Measurements from ENCODE around the gene PSMA5. TPM values are rescaled to one million over a fixed set of nuclear protein-coding genes. Genes with fewer than 3 reads are reported as not detected.

PSMA5 gene
- total RNA-seq, 4 donors from 2014 or later: 63.5 to 82.5 (median 78.2) TPM

DNA sequence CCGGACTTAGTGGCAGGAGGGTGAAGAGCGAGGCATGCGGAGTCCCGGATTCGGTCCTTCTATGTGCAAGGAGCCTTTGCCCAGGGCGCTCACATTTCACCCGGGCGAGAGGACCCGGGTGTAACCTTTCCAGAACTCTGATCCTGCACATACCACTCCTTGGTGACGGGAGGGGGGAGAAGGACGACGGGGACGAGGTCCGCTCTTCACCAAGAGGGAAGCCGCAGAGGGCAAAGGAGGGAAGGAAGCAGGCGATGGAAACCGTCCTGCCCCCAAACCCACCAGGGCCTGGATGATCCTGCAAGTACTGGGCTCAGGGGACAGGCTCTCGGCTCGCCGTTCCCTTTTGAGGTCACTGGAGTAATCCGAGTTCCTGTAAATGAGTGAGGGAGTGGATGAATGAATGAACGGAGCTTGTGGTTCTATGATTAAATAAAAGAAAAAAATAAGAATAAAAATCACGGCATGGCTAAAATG lies 41.1 kb upstream of the PSMA5 start:
- peak in 1 of 2 donors; percentile 95 for DNase-seq
- Histone ChIP-seq H3K36me3 (no peaks in the 10 kb centered on the region), H3K9me3 (no peaks in the 10 kb centered on the region), H3K4me1 (peaks cover 51 to 54% of the 10 kb centered on the region in 2 donors), H3K4me3 (peak overlapping the region; percentile 66 to 96 (median 78)), H3K27me3 (no peaks in the 10 kb centered on the region), H3K27ac (peak overlapping the region; percentile 93 to 100 (median 97))
- in situ Hi-C loops (cut with MboI; ENCODE audit: low sequenced_read_pairs in 4 of 4) (no loop called here), intact Hi-C loops (cut with DNase I; ENCODE audit: low total_unique reads) (loop anchor here (2.0 kb wide), 1 partner anchor 65 kb away; no protein-coding TSS in a partner anchor)
- ATAC-seq: peak; percentile 66 to 73
- TF ChIP-seq, protein P1, sequence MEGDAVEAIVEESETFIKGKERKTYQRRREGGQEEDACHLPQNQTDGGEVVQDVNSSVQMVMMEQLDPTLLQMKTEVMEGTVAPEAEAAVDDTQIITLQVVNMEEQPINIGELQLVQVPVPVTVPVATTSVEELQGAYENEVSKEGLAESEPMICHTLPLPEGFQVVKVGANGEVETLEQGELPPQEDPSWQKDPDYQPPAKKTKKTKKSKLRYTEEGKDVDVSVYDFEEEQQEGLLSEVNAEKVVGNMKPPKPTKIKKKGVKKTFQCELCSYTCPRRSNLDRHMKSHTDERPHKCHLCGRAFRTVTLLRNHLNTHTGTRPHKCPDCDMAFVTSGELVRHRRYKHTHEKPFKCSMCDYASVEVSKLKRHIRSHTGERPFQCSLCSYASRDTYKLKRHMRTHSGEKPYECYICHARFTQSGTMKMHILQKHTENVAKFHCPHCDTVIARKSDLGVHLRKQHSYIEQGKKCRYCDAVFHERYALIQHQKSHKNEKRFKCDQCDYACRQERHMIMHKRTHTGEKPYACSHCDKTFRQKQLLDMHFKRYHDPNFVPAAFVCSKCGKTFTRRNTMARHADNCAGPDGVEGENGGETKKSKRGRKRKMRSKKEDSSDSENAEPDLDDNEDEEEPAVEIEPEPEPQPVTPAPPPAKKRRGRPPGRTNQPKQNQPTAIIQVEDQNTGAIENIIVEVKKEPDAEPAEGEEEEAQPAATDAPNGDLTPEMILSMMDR (IDR thresholded peaks at IDR 0.05 in 4 of 5, conservative IDR thresholded peaks at IDR 0.05 in 1 of 5): no peak
- TF ChIP-seq POLR2A (IDR thresholded peaks at IDR 0.05): peak in 1 of 2 donors; percentile 31

DNA sequence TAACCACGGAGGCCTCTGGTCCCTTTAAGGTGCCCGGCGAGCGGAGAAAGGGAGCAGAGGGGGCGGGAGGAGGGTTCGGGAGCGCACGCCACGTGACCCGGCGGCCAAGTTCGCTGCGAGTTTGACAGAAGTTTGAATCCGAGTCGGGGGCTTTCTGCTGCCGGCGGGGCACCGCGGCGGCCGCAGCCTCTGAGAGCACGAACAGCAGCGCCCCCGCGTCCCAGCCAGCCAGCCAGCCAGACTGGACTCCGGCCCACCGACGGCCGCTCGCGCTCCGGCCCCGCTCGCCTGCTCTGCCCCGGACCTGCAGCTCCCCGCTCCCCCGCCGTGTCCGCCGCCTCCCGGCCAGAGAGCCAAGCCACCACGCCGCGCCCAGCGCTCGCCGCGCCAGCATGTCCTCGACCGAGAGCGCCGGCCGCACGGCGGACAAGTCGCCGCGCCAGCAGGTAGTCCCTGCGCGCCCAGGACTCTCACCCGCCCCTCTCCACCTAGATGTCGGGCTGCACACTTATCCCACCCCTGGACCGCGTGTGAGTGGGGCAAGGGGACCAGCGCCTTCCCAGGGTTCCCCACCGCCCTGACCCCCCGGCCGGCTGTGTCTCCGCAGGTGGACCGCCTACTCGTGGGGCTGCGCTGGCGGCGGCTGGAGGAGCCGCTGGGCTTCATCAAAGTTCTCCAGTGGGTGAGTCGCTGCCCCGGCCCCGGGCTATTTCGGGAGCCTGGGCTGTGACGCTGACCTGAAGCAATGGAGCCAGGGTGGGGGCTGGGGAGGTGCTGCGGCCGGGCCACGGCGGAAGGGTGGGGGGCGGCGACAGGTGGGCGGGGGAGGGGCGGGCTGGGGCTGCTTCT lies 40.4 kb upstream of the PSMA5 start, which contains the start of gene SYPL2:
SYPL2 (plus strand) TSS at position 95 of the 849 bp plus-strand sequence; CDS start at position 393, 298 bp downstream.
- TF ChIP-seq POLR2A (IDR thresholded peaks at IDR 0.05): peak; percentile 73 to 91
- TF ChIP-seq, protein P1 (IDR thresholded peaks at IDR 0.05 in 4 of 5, conservative IDR thresholded peaks at IDR 0.05 in 1 of 5): peak in 3 of 5 experiments; percentile 8 to 14 (median 9)

DNA sequence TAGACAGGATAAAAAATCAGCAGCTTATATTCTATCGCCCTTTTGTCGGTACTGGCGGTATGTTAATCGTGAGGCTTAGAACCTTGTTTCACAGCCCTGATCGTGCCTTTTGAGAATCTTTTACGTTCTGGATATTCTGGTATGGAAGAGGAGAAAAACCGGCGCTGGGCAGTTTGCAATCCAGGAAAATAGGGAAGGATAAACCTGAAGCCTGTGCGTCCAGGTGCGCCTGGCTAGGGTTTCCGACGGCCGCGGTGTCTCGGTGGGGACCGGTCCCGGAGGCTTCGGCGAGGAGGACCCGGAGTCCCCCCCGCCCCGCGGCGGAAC lies 39.8 kb upstream of the PSMA5 start:
- Histone ChIP-seq H3K36me3 (no peaks in the 10 kb centered on the region), H3K4me1 (peaks cover 40 to 41% of the 10 kb centered on the region in 2 donors), H3K27me3 (no peaks in the 10 kb centered on the region), H3K27ac (peak overlapping the region; percentile 93 to 100 (median 97)), H3K4me3 (peak overlapping the region; percentile 66 to 96 (median 78)), H3K9me3 (no peaks in the 10 kb centered on the region)
- no peak for TF ChIP-seq POLR2A (IDR thresholded peaks at IDR 0.05)
- TF ChIP-seq, protein P1 (IDR thresholded peaks at IDR 0.05 in 4 of 5, conservative IDR thresholded peaks at IDR 0.05 in 1 of 5): no peak
- DNase-seq: peak in 1 of 2 donors; percentile 91
- in situ Hi-C loops (cut with MboI; ENCODE audit: low sequenced_read_pairs in 4 of 4): no loop called here
- intact Hi-C loops (cut with DNase I; ENCODE audit: low total_unique reads): loop anchor here (1.0 to 2.0 kb wide), 2 partner anchors 40 to 63 kb away; partner anchors contain the start of gene PSMA5
- ATAC-seq: no peak

More for the DNA sequence above, 40.4 kb upstream of the PSMA5 start, which contains the start of gene SYPL2:
- ATAC-seq (peak; percentile 61 to 71), DNase-seq (peak in 1 of 2 donors; percentile 83)
- Histone ChIP-seq H3K36me3 (no peaks in the 10 kb centered on the region), H3K9me3 (no peaks in the 10 kb centered on the region), H3K27me3 (no peaks in the 10 kb centered on the region), H3K27ac (peak within 1 kb of the TSS; percentile 93 to 100 (median 97)), H3K4me1 (peaks cover 46 to 47% of the 10 kb centered on the region in 2 donors), H3K4me3 (peak within 1 kb of the TSS; percentile 66 to 96 (median 78))
- intact Hi-C loops (cut with DNase I; ENCODE audit: low total_unique reads) (loop anchor here (1.0 to 2.0 kb wide), 2 partner anchors 40 to 64 kb away; partner anchors contain the start of gene PSMA5), in situ Hi-C loops (cut with MboI; ENCODE audit: low sequenced_read_pairs in 4 of 4) (no loop called here)

- H3K36me3 ChIP-seq: no peaks in the 10 kb centered on the region
- H3K27me3 ChIP-seq: no peaks in the 10 kb centered on the region
- no peak for ATAC-seq
- H3K4me3 ChIP-seq: no peak overlapping the region
- H3K27ac ChIP-seq: no peak overlapping the region
- intact Hi-C loops (cut with DNase I; ENCODE audit: low total_unique reads) (no loop called here), in situ Hi-C loops (cut with MboI; ENCODE audit: low sequenced_read_pairs in 4 of 4) (no loop called here)
- TF ChIP-seq POLR2A (IDR thresholded peaks at IDR 0.05): no peak
- TF ChIP-seq, protein P1 (IDR thresholded peaks at IDR 0.05 in 4 of 5, conservative IDR thresholded peaks at IDR 0.05 in 1 of 5): no peak
- H3K4me1 ChIP-seq: no peaks in the 10 kb centered on the region
- no peaks in the 10 kb centered on the region for H3K9me3 ChIP-seq
- DNase-seq: no peak
These were observed 31.6 kb upstream of the PSMA5 start for GRCh38 chr1:109457819-109458218.

Measured in gastrocnemius medialis (tissue), 4 donors.